Thyroid gland (tissue), 4 donors: ENCODE results near the gene DLGAP1. TPM values are rescaled to one million over a fixed set of nuclear protein-coding genes. Genes with fewer than 3 reads are reported as not detected.

Experiments
- DNase-seq, 2 donors: peaks; one replicate each; pipeline ENCODE4 v3.0.0-alpha.2; 2019
- H3K27ac ChIP-seq, 3 donors: fragments of 200-600 bp; sonication (generic); 1 replicate in 2 of 3; 2 replicates in 1 of 3; pipeline ENCODE4 v1.5.1; 2016 to 2019; ENCODE audit warnings: mild to moderate bottlenecking in 1 of 3, moderate library complexity in 1 of 3
- H3K27me3 ChIP-seq: fragments of 200-600 bp; sonication (generic); one replicate; pipeline ENCODE4 v1.5.1; 2019
- H3K36me3 ChIP-seq, 2 donors: fragments of 200-600 bp; sonication (generic); one replicate each; pipeline ENCODE4 v1.5.1; 2016 to 2019
- H3K4me1 ChIP-seq, 2 donors: fragments of 200-600 bp; sonication (generic); one replicate each; pipeline ENCODE4 v1.5.1; 2017 to 2019
- H3K4me3 ChIP-seq, 3 donors: fragments of 200-600 bp; sonication (generic); replicated peaks in 1 of 3; 1 replicate in 2 of 3; 2 replicates in 1 of 3; pipeline ENCODE4 v1.5.1; 2016; ENCODE audit warnings: mild to moderate bottlenecking in 1 of 3
- H3K9me3 ChIP-seq: fragments of 200-600 bp; sonication (generic); one replicate; pipeline ENCODE4 v1.5.1; 2017
- CTCF ChIP-seq, 6 experiments: fragments of 200-600 bp in 3 of 6; fragments of 450-650 bp in 3 of 6; sonication (generic) in 3 of 6; IDR thresholded peaks; one replicate each; pipeline ENCODE4 v1.5.1; 2016 to 2019; ENCODE audit warnings: antibody characterized with exemption in 6 of 6, mild to moderate bottlenecking in 2 of 6, inconsistent platforms in 1 of 6, moderate library complexity in 1 of 6
- POLR2A ChIP-seq, 2 donors: fragments of 450-650 bp; IDR thresholded peaks; one replicate each; pipeline ENCODE4 v1.6.1; 2017; ENCODE audit warnings: antibody characterized with exemption in 2 of 2, mild to moderate bottlenecking in 2 of 2, moderate library complexity in 1 of 2
- WGBS, 2 donors: methylation state at CpG; one replicate each; pipeline ENCODE4 v1.1.5; 2017; 5-methylcytosine and 5-hydroxymethylcytosine counted together
- intact Hi-C: fragments of 100-400 bp; cut with DNase I; formaldehyde crosslinking; loops from one replicate; pipeline ENCODE4 v1.15.1; 2023
- total RNA-seq, 4 donors: library from RNA; depleted of rRNA; stranded (reverse); fragments of >200 nt; gene quantifications; one replicate each; pipeline ENCODE4 v1.2.3, GENCODE V29; 2016

The DLGAP1 gene
- total RNA-seq, 4 donors from 2014 or later = 0.25 to 2.7 (median 0.77) TPM

- no peak for DNase-seq
- WGBS, 2 donors = 53 to 68% methylated on average over 3 to 4 of the region's 4 CpGs
- Histone ChIP-seq H3K4me3 (no peak overlapping the region), H3K4me1 (no peaks in the 10 kb centered on the region), H3K36me3 (no peaks in the 10 kb centered on the region), H3K27me3 (no peaks in the 10 kb centered on the region), H3K9me3 (no peaks in the 10 kb centered on the region), H3K27ac (no peak overlapping the region)
- intact Hi-C loops = no loop called here
- TF ChIP-seq CTCF (IDR thresholded peaks at IDR 0.05) = no peak
- TF ChIP-seq POLR2A (IDR thresholded peaks at IDR 0.05) = no peak
Observed at GRCh38 chr18:3932276-3932675, 522.8 kb downstream of the DLGAP1 start.

GRCh38 chr18:3931542-3932112 lies 523.5 kb downstream of the DLGAP1 start:
- intact Hi-C loops = no loop called here
- no peaks in the 10 kb centered on the region for H3K36me3 ChIP-seq
- H3K9me3 ChIP-seq = no peaks in the 10 kb centered on the region
- DNase-seq = no peak
- 88 to 95% methylated on average over 4 of the region's 4 CpGs for WGBS, 2 donors
- H3K27me3 ChIP-seq = no peaks in the 10 kb centered on the region
- no peak overlapping the region for H3K27ac ChIP-seq
- H3K4me3 ChIP-seq = no peak overlapping the region
- TF ChIP-seq CTCF (IDR thresholded peaks at IDR 0.05) (no peak), POLR2A (IDR thresholded peaks at IDR 0.05) (no peak)
- no peaks in the 10 kb centered on the region for H3K4me1 ChIP-seq

- Histone ChIP-seq H3K4me1 (no peaks in the 10 kb centered on the region), H3K36me3 (no peaks in the 10 kb centered on the region), H3K27me3 (no peaks in the 10 kb centered on the region), H3K9me3 (no peaks in the 10 kb centered on the region), H3K4me3 (no peak overlapping the region), H3K27ac (no peak overlapping the region)
- no peak for TF ChIP-seq POLR2A (IDR thresholded peaks at IDR 0.05)
- no peak for TF ChIP-seq CTCF (IDR thresholded peaks at IDR 0.05)
- DNase-seq = no peak
- WGBS, 2 donors = 92 to 98% methylated on average over 6 of the region's 6 CpGs
- intact Hi-C loops = no loop called here
Observed at GRCh38 chr18:3931013-3931315, 524.1 kb downstream of the DLGAP1 start.

- Histone ChIP-seq H3K9me3 (no peaks in the 10 kb centered on the region), H3K4me3 (no peak overlapping the region), H3K36me3 (no peaks in the 10 kb centered on the region), H3K27ac (no peak overlapping the region), H3K4me1 (no peaks in the 10 kb centered on the region), H3K27me3 (no peaks in the 10 kb centered on the region)
- intact Hi-C loops = no loop called here
- no peak for DNase-seq
- WGBS, 2 donors = 89 to 92% methylated on average over 12 to 13 of the region's 13 CpGs
- TF ChIP-seq POLR2A (IDR thresholded peaks at IDR 0.05) = no peak
- no peak for TF ChIP-seq CTCF (IDR thresholded peaks at IDR 0.05)
Observed at GRCh38 chr18:3930126-3931012, 524.7 kb downstream of the DLGAP1 start.

GRCh38 chr18:3924455-3924854 lies 530.7 kb downstream of the DLGAP1 start:
- Histone ChIP-seq H3K4me3 (no peak overlapping the region), H3K27ac (no peak overlapping the region), H3K27me3 (no peaks in the 10 kb centered on the region), H3K9me3 (no peaks in the 10 kb centered on the region), H3K36me3 (no peaks in the 10 kb centered on the region), H3K4me1 (no peaks in the 10 kb centered on the region)
- DNase-seq = no peak
- intact Hi-C loops = no loop called here
- TF ChIP-seq POLR2A (IDR thresholded peaks at IDR 0.05) (no peak), CTCF (IDR thresholded peaks at IDR 0.05) (no peak)
- WGBS, 2 donors = 59 to 72% methylated on average over 1 of the region's 1 CpG
